NCI-H524 treated with DMSO at 0.1 percent for 48 hours (cell line): ENCODE data around the gene CA9.

Source experiments
- DNase-seq: peaks from one replicate; lab custom pipeline; 2025; lab: John Stamatoyannopoulos, UW

Gene CA9

GRCh38 chr9:35691757-35692301, 18.1 kb downstream of the CA9 start:
- no peak for DNase-seq

- no peak for DNase-seq
These were observed 22.2 kb downstream of the CA9 start for GRCh38 chr9:35695943-35696401.

DNA sequence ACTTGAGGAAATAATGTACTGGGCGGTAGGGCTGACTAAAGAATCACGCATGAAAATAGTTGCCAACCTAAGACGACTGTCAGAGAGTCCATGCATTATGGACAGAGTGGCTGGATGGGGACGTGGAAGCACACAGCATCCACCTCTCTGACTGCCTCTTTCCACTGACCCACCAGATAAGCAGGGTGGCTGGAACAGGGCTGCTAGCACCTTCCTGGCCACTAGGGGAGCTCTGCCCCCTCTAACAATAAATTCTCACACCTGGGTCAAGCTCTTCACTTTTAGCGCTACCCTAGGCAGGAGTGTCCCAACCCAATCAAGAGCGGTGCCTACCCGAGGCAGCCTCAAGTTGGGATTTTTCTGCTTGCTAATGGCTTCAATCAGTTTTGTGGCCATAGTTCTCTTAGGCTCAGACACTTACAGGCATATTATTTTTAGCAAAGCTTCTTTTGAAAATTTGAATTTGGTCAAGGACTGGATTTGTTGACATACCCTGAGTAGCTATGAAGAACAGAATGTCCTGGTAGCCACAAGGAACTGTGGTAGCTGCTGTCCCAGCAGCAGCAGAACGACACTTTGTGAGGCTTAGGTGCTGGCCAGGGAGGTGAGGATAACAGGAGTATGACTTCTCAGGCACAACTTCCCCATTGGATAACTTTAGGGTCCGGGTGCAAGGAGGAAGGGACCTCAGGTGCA, 22.9 kb downstream of the CA9 start:
- DNase-seq, result no peak

GRCh38 chr9:35697486-35697885, 23.8 kb downstream of the CA9 start:
- DNase-seq, result no peak

- no peak for DNase-seq
These were observed 24.5 kb downstream of the CA9 start for GRCh38 chr9:35698231-35698630.

DNA sequence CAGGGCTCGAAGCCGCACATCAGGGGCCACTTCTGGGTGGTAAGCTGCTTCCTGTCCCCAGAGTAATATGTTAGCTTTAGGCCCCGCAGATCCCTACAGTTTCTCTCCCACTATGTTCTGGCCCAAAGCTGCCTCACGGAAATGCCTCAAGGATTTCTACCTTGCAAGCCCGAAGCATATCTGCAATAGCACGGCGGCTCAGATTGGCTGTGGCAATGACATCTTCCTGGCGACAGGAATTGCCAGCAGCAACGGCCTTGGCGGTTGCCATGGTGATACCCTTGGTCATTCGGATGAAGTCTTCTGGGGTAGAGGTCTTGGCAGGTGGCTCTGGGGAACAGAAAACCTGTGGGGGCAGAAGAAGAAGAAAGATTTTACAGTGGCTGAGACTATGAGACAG, 26.3 kb downstream of the CA9 start:
- DNase-seq, result no peak

- DNase-seq, result no peak
These were observed 27.2 kb downstream of the CA9 start for GRCh38 chr9:35700942-35701341.

DNA sequence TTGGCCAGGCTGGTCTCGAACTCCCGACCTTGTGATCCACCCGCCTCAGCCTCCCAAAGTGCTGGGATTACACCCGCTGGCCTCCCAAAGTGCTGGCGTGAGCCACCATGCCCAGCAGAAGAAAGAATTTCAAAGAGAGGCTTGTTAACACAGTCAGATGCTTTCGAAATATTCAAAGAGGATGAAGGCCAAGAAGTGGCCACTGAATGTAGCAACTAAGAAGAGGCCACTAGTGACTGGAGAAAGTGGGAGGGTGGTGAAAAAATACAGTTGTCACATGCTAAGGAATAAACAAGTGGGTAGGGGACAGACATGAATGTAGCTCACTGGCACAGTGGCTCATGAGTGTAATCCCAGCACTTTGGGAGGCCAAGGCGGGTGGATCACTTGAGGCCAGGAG, 29.0 kb downstream of the CA9 start:
- DNase-seq, result no peak

- no peak for DNase-seq
These were observed 30.4 kb downstream of the CA9 start for GRCh38 chr9:35703906-35704672.

DNA sequence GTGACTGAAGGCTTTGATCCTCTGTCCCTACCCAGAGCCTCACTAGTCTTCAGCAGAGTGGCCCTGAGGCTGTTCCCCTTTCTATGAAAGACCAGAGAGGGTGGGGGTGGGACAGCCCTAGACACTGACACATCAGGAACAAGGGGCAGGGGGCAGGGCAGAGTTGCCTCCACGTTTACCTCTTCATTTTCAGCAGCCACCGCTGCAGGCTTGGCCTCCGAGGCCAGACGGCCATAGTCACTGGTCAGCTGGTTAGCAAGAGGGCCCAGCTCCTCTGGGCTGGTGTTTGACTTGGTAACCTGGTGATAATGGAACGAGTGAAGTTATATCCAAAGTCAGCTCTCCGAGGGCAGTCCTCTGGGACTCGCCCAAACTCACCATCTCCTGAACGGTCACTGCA, 31.6 kb downstream of the CA9 start:
- no peak for DNase-seq

DNA sequence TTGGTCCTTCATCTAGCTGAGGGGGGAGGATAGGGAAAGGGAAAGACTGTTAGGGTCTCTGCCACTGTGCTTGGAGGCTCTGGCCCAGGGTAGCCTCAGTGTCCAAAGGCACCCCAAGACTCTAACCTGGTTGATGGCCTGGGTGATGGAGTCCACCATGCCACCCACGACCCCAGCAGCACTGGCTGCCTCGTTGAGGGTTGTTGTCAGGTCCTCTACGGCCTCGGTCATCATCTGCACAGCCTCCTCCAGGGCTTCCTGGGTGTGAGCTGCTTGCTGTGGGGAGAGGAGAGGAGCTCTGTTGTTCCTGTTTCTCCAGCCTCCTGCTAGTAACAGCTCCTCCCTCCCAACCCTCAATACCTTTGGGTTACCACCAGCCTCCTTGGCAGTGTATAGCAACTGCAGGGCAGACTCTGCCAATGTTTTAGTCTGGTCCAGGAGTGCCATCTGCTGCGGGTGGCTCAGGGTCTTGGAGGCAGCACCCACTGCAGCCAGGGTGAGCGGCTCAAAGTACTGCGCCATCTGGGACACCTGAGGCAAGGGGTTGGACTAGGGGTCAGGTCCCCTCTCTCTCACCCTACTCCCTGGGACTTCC, 32.2 kb downstream of the CA9 start:
- DNase-seq, result no peak

DNA sequence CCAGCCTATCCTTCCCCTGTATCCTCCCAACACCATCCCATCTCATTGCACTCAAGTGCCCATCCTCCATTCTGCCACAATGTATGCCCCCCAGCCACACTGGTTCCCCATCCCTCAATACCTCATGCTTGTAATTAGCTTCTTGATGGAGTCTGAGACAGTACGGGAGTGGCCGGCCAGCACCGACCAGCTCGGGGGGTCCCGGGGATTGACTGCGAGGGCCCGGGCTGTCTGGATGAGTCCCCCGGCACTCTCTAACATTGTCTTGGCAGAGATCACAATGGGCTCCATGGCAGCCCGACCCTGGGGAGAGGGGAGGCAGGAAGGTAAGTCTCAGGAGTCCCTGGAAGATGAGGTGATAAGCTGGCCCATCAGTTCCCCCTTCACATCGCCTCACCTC, 33.2 kb downstream of the CA9 start:
- DNase-seq, result no peak

DNA sequence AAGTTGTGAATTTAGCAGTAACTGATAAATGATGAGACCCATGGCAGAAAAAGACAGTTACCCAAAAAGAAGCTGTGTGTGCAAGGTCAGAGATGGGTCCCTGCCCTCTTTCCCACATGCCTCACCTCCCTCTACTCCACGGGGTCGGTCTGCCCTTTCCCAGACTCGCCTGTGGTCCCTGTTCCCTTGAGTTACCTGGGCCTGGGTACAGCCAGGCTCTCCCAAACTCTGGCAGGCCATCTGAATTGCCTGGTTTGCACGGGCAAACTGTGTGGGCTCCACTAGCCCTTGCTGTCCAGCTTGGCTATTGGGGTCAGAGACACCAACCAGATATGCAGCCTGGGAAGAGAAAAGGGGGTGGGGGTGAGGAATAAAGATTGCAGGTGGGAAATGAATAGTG, 34.4 kb downstream of the CA9 start:
- DNase-seq, result no peak

- no peak for DNase-seq
These were observed 37.2 kb downstream of the CA9 start for GRCh38 chr9:35710818-35711500.

GRCh38 chr9:35711501-35712428, 38.0 kb downstream of the CA9 start:
- DNase-seq, result no peak

GRCh38 chr9:35712762-35713400, 39.2 kb downstream of the CA9 start:
- no peak for DNase-seq

DNA sequence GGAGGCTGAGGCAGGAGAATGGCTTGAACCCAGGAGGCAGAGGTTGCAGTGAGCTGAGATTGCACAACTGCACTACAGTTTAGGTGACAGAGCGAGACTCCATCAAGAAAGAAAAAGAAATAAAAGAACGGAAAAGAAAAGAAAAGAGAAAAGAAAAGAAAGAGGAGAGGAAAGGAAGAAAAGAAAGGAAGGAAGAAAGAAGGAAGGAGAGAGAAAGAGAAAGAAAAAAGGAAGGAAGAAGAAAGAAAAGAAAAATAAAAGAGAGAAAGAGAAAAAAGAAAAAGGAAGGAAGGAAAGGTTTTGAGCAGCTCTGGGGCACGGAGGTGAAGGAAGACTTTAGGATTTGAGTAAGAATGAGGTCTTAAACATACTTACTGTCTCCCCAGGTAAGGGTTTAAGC, 39.9 kb downstream of the CA9 start:
- no peak for DNase-seq

DNA sequence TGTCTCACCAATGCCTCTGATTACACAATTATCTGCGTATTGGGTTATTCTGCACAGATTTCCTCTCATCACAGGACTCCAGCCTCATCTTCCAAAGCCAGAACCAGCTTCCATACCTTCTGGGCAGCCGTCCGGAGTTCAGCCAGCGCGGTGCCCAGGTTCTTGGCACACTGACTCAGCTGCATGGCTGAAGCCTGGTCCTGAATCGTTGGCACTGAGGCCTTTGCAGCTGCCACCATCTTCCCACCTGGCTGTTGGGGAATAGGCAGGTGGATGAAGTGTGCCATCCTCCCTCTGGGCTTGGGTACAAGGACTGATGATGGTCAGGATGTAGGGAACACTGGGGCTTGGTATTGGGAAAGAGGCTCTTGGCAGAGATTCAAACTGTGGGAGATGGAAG, 40.4 kb downstream of the CA9 start:
- DNase-seq, result no peak

- no peak for DNase-seq
These were observed 41.0 kb downstream of the CA9 start for GRCh38 chr9:35714579-35715252.

DNA sequence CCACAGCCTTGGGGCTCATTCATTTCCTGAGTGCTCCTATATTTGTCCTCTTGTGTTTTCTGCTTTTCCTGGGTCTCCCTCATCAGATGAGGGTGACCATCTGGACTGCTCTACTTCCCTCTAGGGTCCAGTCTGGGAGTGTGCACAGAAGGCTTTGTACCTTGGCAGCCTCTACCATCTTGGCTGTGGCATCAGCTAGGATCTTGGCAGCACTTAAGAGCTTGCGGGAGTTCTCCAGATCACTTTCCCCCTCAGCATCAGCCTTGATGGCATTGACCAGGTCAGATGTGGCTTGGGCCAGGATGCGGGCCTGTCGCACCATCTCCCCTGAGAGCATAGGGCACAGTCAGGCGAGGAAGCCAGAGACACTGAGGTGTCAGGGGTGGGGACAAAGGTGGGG, 42.5 kb downstream of the CA9 start:
- DNase-seq, result no peak
